ENCODE data around the gene MED12. TPM values are rescaled to one million over a fixed set of nuclear protein-coding genes. Genes with fewer than 3 reads are reported as not detected.
A peak's percentile ranks its signal among the peaks of the same experiment; 100 is the strongest.

The MED12 gene
- total RNA-seq: 29.0 and 36.4 TPM in 2 replicates

DNA sequence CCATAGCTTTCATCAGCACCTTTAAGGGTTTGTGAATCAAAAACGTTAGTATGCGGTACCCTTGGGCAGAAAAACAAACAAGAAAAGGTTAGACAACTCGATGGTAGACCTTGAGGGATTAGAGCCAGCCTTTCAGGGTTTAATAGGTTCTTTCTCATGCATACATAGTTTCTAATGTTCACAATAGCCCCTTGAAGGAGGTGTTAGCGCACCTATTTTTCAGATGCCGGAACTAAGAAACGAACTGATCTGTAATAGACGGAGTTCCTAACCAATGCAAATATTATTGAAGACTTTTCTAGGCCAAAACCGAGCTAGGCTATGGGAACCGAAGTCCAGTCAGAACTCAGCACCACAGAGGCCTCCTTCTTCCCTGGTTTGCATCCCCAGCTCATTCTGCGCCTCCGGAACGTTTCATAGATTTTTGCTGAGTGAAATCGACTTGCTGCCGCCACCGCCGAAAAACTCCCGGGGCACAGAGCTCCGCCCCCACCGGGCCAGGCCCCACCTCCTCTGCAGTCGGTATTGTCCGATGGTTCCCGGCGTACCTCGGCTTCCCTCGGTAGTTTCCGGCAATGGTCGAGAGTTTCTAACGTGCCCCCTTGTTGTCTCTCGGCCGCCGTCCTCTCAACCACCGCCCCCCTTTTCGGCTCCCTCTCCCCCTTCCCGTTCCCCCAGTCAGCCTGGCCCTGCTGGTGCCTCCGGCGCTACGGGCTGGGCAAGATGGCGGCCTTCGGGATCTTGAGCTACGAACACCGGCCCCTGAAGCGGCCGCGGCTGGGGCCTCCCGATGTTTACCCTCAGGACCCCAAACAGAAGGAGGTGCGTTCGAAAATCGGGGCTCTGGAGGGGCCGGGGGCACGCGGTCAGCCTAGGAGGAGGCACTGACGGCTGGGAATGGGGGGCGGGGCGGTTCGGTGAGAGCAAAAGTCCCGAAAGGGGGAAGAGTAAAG is at the start of gene MED12:
MED12 (plus strand) TSS at position 565 of the 953 bp plus-strand sequence; CDS start at position 724, 159 bp downstream.
- DNase-seq (ENCODE audit: low read depth in 2 of 2): peak; percentile 32 to 72

GRCh38 chrX:71070531-71070930 is 47.9 kb upstream of the MED12 start:
- DNase-seq (ENCODE audit: low read depth in 2 of 2): no peak

DNA sequence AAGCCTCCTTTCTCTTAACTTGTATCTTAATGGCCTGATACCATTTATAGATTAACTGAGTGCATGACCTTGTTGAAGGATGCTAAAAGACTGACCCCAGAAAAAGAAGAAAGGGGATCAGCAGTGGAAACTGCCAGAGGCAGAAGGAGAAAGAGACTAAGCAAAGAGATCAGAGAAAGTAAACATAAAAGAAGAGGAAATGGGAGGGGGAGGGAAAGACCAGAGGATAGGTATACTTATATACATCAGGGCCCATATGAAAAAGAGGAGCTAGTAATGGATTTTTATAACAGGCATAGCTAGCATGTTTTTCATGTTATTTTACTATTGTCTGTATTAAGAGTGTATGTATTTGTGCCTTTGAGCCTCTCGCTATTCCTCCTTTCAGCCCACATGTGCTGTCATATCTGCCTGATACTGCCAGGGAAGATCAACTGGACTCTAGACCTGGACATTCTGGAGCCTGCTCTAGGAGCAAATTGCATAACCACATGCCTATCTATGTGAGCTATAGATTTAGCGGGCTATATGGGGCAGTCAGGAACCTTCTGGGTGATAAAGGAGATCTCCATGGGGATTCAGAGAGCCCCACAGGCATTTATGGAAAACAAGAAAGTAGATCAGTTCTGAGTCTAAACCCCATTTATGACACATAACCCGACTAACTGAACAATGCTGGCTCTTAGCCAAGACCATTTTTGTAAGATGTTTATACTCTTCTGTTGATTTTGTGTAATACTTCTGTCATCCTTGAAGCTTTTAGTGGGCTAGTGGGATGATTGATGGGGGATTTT is 36.9 kb upstream of the MED12 start:
- peak in 1 of 2 donors; percentile 56 for DNase-seq (ENCODE audit: low read depth in 2 of 2)

DNA sequence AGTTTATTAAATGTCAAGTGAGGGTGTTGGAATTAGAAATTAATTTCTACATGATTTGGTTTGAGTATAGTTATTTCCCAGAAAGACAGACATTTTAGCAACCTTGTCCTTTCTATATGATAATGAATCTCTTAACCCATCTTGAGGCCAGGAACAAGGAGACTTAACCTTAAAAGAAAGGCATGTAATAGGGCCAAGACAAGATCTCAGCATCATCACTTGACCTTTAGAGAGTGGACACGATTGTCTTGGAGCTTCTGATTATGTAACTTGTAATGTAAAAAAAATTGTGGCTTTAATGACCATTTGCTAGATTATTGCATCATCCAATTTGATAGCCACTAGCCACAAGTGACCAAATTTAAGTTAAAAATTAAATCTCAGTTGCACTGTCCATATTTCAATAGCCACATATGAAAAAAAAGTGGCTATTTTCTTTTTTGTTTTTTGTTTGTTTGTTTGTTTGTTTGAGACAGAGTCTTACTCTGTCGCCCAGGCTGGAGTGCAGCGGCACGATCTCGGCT is 36.2 kb upstream of the MED12 start:
- no peak for DNase-seq (ENCODE audit: low read depth in 2 of 2)

GRCh38 chrX:71082822-71083221 is 35.6 kb upstream of the MED12 start:
- DNase-seq (ENCODE audit: low read depth in 2 of 2): no peak

GRCh38 chrX:71085900-71086299 is 32.5 kb upstream of the MED12 start:
- DNase-seq (ENCODE audit: low read depth in 2 of 2): no peak

GRCh38 chrX:71091263-71091662 is 27.1 kb upstream of the MED12 start:
- no peak for DNase-seq (ENCODE audit: low read depth in 2 of 2)

DNA sequence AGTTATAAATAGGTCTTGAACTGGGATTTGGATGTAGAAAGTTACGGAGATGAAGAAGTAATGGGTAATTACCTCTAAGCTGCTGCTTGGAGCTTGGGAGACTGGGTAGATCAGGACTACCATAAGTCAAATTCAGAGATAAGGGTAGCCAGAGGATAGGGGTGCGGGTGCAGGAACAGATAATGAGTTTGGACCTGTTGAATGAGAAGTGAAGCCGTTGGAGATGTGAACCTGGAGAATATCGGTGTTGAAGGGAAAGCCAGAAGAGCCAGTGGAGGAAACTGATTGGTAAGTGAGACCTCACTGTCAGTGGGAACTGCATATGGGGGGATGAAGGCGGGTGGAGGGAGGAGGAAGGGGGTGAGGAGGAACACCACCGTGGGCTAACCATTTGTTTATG is 23.4 kb upstream of the MED12 start:
- peak in 1 of 2 donors; percentile 1 for DNase-seq (ENCODE audit: low read depth in 2 of 2)

GRCh38 chrX:71095555-71095980 is 22.8 kb upstream of the MED12 start, which contains the start of gene FOXO4:
Gene FOXO4 (plus strand): TSS chrX:71095851. CDS start chrX:71096529, 678 bp downstream.
- DNase-seq (ENCODE audit: low read depth in 2 of 2): peak; percentile 79 to 90

- DNase-seq (ENCODE audit: low read depth in 2 of 2): no peak
Measured at GRCh38 chrX:71095981-71096759, 22.2 kb upstream of the MED12 start.

DNA sequence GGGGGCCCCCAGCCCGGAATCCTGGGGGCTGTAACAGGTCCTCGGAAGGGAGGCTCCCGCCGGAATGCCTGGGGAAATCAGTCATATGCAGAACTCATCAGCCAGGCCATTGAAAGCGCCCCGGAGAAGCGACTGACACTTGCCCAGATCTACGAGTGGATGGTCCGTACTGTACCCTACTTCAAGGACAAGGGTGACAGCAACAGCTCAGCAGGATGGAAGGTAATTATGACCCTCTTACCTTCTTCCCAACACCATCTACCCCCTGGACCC is 21.7 kb upstream of the MED12 start:
- DNase-seq (ENCODE audit: low read depth in 2 of 2): no peak

- DNase-seq (ENCODE audit: low read depth in 2 of 2): peak; percentile 29 to 64
Measured at GRCh38 chrX:71098302-71098701, 20.1 kb upstream of the MED12 start.

- no peak for DNase-seq (ENCODE audit: low read depth in 2 of 2)
Measured at GRCh38 chrX:71098951-71099506, 19.4 kb upstream of the MED12 start.

DNA sequence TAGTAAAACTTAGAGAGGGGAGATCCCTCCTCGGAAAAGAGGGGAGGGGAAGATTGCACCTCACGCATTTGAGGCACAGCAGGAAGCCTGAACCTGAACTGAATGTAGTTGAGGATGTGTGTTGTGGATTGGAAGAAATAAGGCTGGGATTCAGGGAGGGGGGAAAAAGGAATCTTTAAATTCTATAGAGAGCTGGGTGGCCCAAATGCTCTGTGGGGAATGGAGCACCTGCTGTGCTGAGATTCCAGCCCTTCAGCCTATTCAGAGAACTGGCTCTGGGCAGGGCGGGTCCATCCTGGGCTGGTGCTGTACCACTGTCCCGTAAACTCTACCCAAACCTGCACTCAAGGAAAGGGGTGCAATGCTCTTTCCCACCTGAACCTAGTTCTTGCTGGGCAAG is 18.7 kb upstream of the MED12 start:
- DNase-seq (ENCODE audit: low read depth in 2 of 2): no peak

GRCh38 chrX:71100581-71101505 is 17.6 kb upstream of the MED12 start:
- no peak for DNase-seq (ENCODE audit: low read depth in 2 of 2)

DNA sequence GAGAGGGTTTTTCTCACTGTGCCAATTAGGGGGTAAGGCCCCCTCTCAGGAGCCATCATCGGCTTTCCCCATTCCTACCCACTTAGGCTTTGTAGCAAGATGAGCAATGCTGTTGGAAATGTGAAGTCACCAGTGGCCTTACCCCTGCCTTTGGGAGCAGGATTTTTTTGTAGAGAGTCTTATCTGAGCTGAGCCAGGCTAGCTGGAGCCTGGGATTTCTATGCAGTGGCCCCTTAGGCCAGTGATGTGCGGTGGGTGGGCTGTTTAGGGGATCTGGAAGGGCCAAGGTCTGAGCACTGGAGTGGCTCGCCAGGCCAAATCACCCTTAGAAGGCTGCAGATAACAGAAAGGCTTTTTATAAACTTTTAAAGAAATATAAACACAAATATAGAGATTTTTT is 16.1 kb upstream of the MED12 start:
- DNase-seq (ENCODE audit: low read depth in 2 of 2): no peak

- no peak for DNase-seq (ENCODE audit: low read depth in 2 of 2)
Measured at GRCh38 chrX:71103110-71103983, 15.0 kb upstream of the MED12 start.

- no peak for DNase-seq (ENCODE audit: low read depth in 2 of 2)
Measured at GRCh38 chrX:71105628-71106027, 12.8 kb upstream of the MED12 start.

DNA sequence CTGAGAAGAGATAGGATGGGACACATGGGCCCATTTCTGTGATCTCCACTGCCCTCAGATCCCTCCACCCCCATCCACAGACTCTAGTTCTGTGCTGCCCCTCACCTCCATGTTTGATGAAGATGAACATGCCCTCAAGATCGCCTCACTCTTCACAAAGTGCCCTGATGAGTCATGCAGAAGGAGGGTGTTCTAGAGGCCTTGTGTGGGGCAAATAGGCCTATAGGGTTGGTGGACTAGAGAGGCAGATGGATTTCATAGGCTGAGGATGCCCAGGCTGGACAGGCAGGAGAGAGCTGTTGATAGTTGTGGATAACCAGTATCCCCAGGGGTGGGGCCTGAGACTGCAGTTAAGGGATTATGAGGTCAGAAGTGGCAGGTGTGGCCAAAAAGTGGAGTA is 12.0 kb upstream of the MED12 start, which contains the start of gene CXorf65:
CXorf65 (minus strand) TSS at position 314 of the 400 bp plus-strand sequence; CDS start at position 130, 184 bp downstream.
- DNase-seq (ENCODE audit: low read depth in 2 of 2): no peak

Measured in dermis microvascular lymphatic vessel endothelial cell (primary cell).